SU-DHL-6 (cell line): ENCODE data around the gene GPR78.

Source experiments
- H2AFZ ChIP-seq: fragments of 200-600 bp; sonication (generic); 2 replicates; pipeline ENCODE4 v1.6.1; 2014; ENCODE audit warnings: low read depth, mild to moderate bottlenecking, moderate library complexity, mixed read lengths, antibody characterized with exemption, low read length; ENCODE audit not compliant: severe bottlenecking
- H3F3A ChIP-seq: fragments of 200-600 bp; shearing (Covaris generic); 2 replicates; pipeline ENCODE4 v1.6.0; 2016; ENCODE audit warnings: antibody characterized with exemption, mild to moderate bottlenecking; ENCODE audit not compliant: insufficient read depth
- H3K27ac ChIP-seq: fragments of 200-600 bp; sonication (generic); 2 replicates; pipeline ENCODE4 v1.5.1; 2016; ENCODE audit warnings: low read depth, mild to moderate bottlenecking, low read length, moderate library complexity, mixed read lengths
- H3K27me3 ChIP-seq: fragments of 200-600 bp; sonication (generic), shearing (Covaris generic); 2 replicates; pipeline ENCODE4 v1.6.0; 2014; ENCODE audit warnings: mild to moderate bottlenecking, low read length
- H3K36me3 ChIP-seq: fragments of 200-600 bp; sonication (generic); 2 replicates; pipeline ENCODE4 v1.6.1; 2014; ENCODE audit warnings: mild to moderate bottlenecking, low read length, mixed read lengths
- H3K4me2 ChIP-seq: fragments of 300-600, 200-600 bp; shearing (Covaris generic), sonication (generic); 2 replicates; pipeline ENCODE4 v1.6.0; 2014; ENCODE audit warnings: low read length, low read depth, mild to moderate bottlenecking; ENCODE audit not compliant: poor library complexity, severe bottlenecking
- H3K4me3 ChIP-seq: fragments of 200-600 bp; sonication (generic); 2 replicates; pipeline ENCODE4 v1.5.1; 2014; ENCODE audit warnings: antibody characterized with exemption, low read length, mild to moderate bottlenecking, mixed read lengths; ENCODE audit not compliant: insufficient read depth, poor library complexity, severe bottlenecking
- H3K79me2 ChIP-seq: fragments of 200-600 bp; sonication (generic); 2 replicates; pipeline ENCODE4 v1.6.1; 2014; ENCODE audit warnings: mild to moderate bottlenecking, low read length, moderate library complexity; ENCODE audit not compliant: insufficient read depth
- H3K9ac ChIP-seq: fragments of 200-600 bp; sonication (generic); 2 replicates; pipeline ENCODE4 v1.7.0; 2014; ENCODE audit warnings: mild to moderate bottlenecking, low read length
- H3K9me2 ChIP-seq: fragments of 200-600 bp; sonication (generic); replicated peaks from 2 replicates; pipeline ENCODE4 v1.6.1; 2014; ENCODE audit warnings: low read length; ENCODE audit not compliant: insufficient read depth
- H3K9me3 ChIP-seq: fragments of 200-600 bp; sonication (generic); 2 replicates; pipeline ENCODE4 v1.6.1; 2014; ENCODE audit warnings: low read length, mixed read lengths; ENCODE audit not compliant: insufficient read depth
- H4K20me1 ChIP-seq: fragments of 200-600 bp; sonication (generic); 2 replicates; pipeline ENCODE4 v1.6.1; 2014; ENCODE audit warnings: low read depth, mild to moderate bottlenecking, antibody characterized with exemption, low read length, moderate library complexity, mixed read lengths
- CTCF ChIP-seq: fragments of 200-600 bp; sonication (generic); IDR thresholded peaks from one replicate; pipeline ENCODE4 v1.5.1; 2017; ENCODE audit warnings: antibody characterized with exemption, mild to moderate bottlenecking, low read length, moderate library complexity; ENCODE audit not compliant: insufficient read depth, poor library complexity, severe bottlenecking
- EZH2phosphoT487 ChIP-seq: fragments of 200-600 bp; sonication (generic), shearing (Covaris generic); conservative IDR thresholded peaks from 2 replicates; pipeline ENCODE4 v1.6.1; 2018; ENCODE audit warnings: mild to moderate bottlenecking, antibody characterized with exemption, low read length, moderate library complexity, mixed read lengths

Gene GPR78

GRCh38 chr4:8589336-8589735, 9.1 kb downstream of the GPR78 start:
- Histone ChIP-seq H3K9me3 (no peaks in the 10 kb centered on the region), H3K4me3 (no peak overlapping the region), H3F3A (no peaks in the 10 kb centered on the region), H2AFZ (no peak overlapping the region), H3K9ac (no peak overlapping the region), H3K4me2 (no peak overlapping the region), H3K79me2 (no peaks in the 10 kb centered on the region), H3K27ac (no peak overlapping the region), H3K27me3 (no peaks in the 10 kb centered on the region), H4K20me1 (no peaks in the 10 kb centered on the region), H3K36me3 (no peaks in the 10 kb centered on the region), H3K9me2 (no peaks in the 10 kb centered on the region)
- TF ChIP-seq EZH2phosphoT487, result no peak

- Histone ChIP-seq H3K9ac (no peak overlapping the region), H3K4me2 (no peak overlapping the region), H3F3A (no peaks in the 10 kb centered on the region), H3K9me2 (no peaks in the 10 kb centered on the region), H4K20me1 (no peaks in the 10 kb centered on the region), H3K4me3 (no peak overlapping the region), H3K27ac (no peak overlapping the region), H3K27me3 (no peaks in the 10 kb centered on the region), H2AFZ (no peak overlapping the region), H3K79me2 (no peaks in the 10 kb centered on the region), H3K9me3 (no peaks in the 10 kb centered on the region), H3K36me3 (no peaks in the 10 kb centered on the region)
- TF ChIP-seq CTCF, result no peak
- no peak for TF ChIP-seq EZH2phosphoT487
These were observed 9.8 kb downstream of the GPR78 start for GRCh38 chr4:8589823-8590545.

GRCh38 chr4:8590546-8590880, 10.3 kb downstream of the GPR78 start:
- no peak overlapping the region for H3K9ac ChIP-seq
- H3K27ac ChIP-seq, result no peak overlapping the region
- no peaks in the 10 kb centered on the region for H3K9me3 ChIP-seq
- H3F3A ChIP-seq, result no peaks in the 10 kb centered on the region
- no peak overlapping the region for H3K4me3 ChIP-seq
- TF ChIP-seq CTCF, result no peak
- no peak for TF ChIP-seq EZH2phosphoT487
- no peak overlapping the region for H2AFZ ChIP-seq
- no peak overlapping the region for H3K4me2 ChIP-seq
- H3K9me2 ChIP-seq, result no peaks in the 10 kb centered on the region
- no peaks in the 10 kb centered on the region for H3K27me3 ChIP-seq
- H4K20me1 ChIP-seq, result no peaks in the 10 kb centered on the region
- H3K36me3 ChIP-seq, result no peaks in the 10 kb centered on the region
- no peaks in the 10 kb centered on the region for H3K79me2 ChIP-seq

GRCh38 chr4:8591114-8591513, 10.9 kb downstream of the GPR78 start:
- no peaks in the 10 kb centered on the region for H3K9me2 ChIP-seq
- H3K27me3 ChIP-seq, result no peaks in the 10 kb centered on the region
- no peak for TF ChIP-seq EZH2phosphoT487
- TF ChIP-seq CTCF, result no peak
- H3K36me3 ChIP-seq, result no peaks in the 10 kb centered on the region
- no peak overlapping the region for H3K9ac ChIP-seq
- no peak overlapping the region for H2AFZ ChIP-seq
- H3F3A ChIP-seq, result no peaks in the 10 kb centered on the region
- no peak overlapping the region for H3K27ac ChIP-seq
- no peaks in the 10 kb centered on the region for H4K20me1 ChIP-seq
- no peak overlapping the region for H3K4me3 ChIP-seq
- H3K79me2 ChIP-seq, result no peaks in the 10 kb centered on the region
- H3K4me2 ChIP-seq, result no peak overlapping the region
- H3K9me3 ChIP-seq, result no peaks in the 10 kb centered on the region
